Amniotic epithelial cell (primary cell): ENCODE data around the gene ADGRE2.

Experiments
- DNase-seq: peaks from one replicate; pipeline ENCODE4 v3.0.0-alpha.2; 2010; ENCODE audit warnings: low read depth

ADGRE2 gene

GRCh38 chr19:14735915-14736314 is 42.4 kb downstream of the ADGRE2 start:
- DNase-seq, result no peak

- DNase-seq, result no peak
These were observed 44.8 kb downstream of the ADGRE2 start for GRCh38 chr19:14733574-14733973.

- no peak for DNase-seq
These were observed 45.9 kb downstream of the ADGRE2 start for GRCh38 chr19:14732510-14732909.

- no peak for DNase-seq
These were observed 47.2 kb downstream of the ADGRE2 start for GRCh38 chr19:14731200-14731599.

GRCh38 chr19:14728595-14728994 is 49.8 kb downstream of the ADGRE2 start:
- DNase-seq, result no peak

GRCh38 chr19:14722127-14722526 is 56.2 kb downstream of the ADGRE2 start:
- no peak for DNase-seq

GRCh38 chr19:14719162-14719561 is 59.2 kb downstream of the ADGRE2 start:
- no peak for DNase-seq

GRCh38 chr19:14718522-14719116 is 59.7 kb downstream of the ADGRE2 start:
- DNase-seq, result peak; percentile 16

- DNase-seq, result no peak
These were observed 62.5 kb downstream of the ADGRE2 start for GRCh38 chr19:14715841-14716240.

GRCh38 chr19:14704450-14704849 is 73.9 kb downstream of the ADGRE2 start:
- DNase-seq, result no peak

GRCh38 chr19:14703833-14704232 is 74.5 kb downstream of the ADGRE2 start:
- DNase-seq, result no peak

GRCh38 chr19:14700711-14701375 is 77.5 kb downstream of the ADGRE2 start:
- no peak for DNase-seq

- no peak for DNase-seq
These were observed 78.7 kb downstream of the ADGRE2 start for GRCh38 chr19:14699641-14700040.

GRCh38 chr19:14695471-14695870 is 82.9 kb downstream of the ADGRE2 start:
- no peak for DNase-seq

- DNase-seq, result no peak
These were observed 83.6 kb downstream of the ADGRE2 start for GRCh38 chr19:14694641-14695266.

- DNase-seq, result peak; percentile 79
These were observed 88.5 kb downstream of the ADGRE2 start, which contains the start of gene ZNF333 for GRCh38 chr19:14689598-14690503. Gene ZNF333, plus strand, starts transcription at chr19:14690048. Its CDS starts 3,444 bp downstream, at chr19:14693492.

- peak; percentile 26 for DNase-seq
These were observed 91.9 kb downstream of the ADGRE2 start for GRCh38 chr19:14686411-14686810.

GRCh38 chr19:14683439-14683838 is 94.9 kb downstream of the ADGRE2 start:
- no peak for DNase-seq
